GM08714 (cell line): ENCODE data around the gene NCOR2.

Experiments
- H3K4me3 ChIP-seq: fragments of 200-500 bp; sonication (Bioruptor generic); 2 replicates; pipeline ENCODE4 v1.5.1; 2014; ENCODE audit warnings: mild to moderate bottlenecking, low read length, inconsistent platforms
- ZNF274 ChIP-seq: IDR thresholded peaks from 2 replicates; pipeline ENCODE4 v1.6.1; 2012; ENCODE audit warnings: mild to moderate bottlenecking, low read depth, low read length

Gene NCOR2

DNA sequence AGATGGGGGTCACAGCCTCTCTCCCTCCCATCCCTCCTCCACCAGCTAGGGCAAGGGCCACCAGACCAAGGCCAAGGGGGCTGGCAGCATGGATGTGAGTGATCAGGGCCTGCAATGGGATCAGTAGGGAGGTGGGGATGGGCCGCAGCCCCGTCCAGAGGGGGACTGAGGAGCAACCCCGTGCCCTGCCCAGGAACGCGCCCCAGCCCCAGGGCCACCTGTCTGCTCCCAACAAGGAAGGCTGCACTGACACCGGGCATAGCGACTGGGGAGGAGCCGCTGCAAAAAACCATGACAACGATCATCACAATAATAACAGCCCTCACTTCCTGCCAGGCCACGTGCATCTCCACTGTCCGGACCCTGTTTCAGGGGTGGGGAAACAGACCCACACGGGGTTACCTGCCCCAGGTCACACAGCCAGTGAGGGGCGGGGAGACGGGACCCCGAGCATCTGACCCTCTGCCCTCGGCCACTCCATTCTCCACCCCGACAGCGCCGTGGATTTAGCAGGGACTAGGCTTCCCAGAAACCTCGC, 24.3 kb downstream of the NCOR2 start:
- no peak for TF ChIP-seq ZNF274
- no peak overlapping the region; the same call in 1 of the 2 replicates for H3K4me3 ChIP-seq

DNA sequence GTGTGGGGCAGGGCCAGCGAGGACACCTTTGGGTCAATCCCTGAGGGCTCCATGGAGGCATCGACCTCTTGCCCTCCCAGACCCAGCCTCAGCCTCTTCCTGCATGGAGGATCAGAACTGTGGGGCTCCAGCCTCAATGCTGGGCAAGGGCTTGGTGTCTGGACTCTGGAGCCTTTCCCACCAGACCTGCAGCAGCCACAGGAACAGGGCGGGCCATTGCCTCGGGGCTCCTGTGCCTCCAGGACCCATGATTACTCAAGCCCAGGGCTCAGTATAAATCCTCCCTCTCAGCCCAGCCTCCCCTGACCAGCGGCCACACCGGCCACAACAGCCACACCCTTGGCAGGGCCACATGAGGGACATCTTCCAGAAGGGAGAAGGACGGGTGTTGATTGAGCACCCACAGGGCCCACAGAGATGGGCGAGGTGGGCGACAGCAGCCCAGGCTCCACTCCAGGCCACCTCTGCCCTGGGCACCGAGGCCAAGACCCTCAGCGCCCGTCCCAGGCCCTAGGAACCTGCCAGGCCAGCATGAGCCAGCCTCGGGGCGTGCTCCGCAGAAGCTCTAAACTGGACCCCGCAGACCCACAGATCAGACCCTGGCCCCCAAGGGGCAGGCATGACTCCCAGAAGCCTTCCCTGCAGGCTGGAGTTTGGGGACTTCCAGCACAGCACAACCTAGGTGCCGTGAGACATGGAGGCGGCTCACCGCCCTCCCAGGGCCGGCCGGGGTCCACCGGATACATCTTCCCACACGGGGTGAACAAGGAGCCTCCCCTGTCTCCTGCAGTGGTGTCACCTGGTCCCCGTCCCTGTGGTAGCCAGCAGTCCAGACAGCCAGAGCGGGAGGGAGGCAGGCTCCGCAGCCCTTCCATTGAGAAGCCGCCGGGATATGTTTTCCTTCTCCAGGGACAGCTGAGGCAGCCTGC, 25.1 kb downstream of the NCOR2 start:
- H3K4me3 ChIP-seq: no peak overlapping the region
- no peak for TF ChIP-seq ZNF274

- TF ChIP-seq ZNF274: no peak
- no peak overlapping the region for H3K4me3 ChIP-seq
These were observed 26.1 kb downstream of the NCOR2 start for GRCh38 chr12:124541322-124541721.

DNA sequence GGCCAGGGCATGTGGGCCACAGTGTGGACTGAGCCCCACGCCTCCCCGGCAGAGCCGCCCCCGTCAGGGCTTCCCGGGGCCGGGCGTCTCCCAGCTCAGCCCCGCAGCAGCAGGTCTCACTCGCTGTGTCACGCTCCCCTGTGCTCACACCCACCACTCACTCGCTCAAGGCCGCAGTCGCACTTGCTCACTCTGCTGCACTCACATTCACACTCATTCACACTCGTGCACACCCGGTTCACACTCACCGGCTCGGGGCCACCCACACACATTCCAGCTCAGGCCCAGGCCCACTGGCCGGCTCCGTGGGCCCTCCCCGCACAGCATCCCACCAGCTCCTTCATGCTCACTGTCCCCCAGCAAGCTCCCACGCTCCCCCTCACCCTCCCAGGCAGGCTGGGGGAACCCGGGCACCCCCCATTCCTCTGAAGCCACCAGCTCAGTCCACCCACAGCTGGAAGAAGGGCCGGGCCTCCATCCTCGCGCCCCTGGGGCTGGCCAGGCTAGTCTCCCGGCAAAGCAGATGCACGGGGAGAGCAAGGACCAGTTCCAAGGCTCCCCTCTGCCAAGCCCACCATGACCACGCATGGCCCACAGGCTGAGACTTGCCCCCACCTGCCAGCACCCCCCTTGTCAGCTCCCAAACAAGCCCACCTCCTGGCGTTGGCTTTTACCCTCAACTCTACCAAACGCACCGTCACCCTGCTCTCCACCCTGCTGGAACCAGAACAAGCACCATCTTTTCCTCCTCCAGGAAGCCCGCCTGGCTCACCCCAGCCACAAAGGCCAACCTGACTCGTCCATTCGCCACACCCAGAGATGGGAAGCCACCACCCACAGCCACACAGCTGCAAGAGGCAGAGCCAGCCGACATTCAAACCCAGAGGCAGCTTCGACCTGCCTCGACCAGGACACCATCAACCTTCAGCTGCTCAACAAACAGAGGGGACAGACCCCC, 28.0 kb downstream of the NCOR2 start:
- no peak overlapping the region for H3K4me3 ChIP-seq
- TF ChIP-seq ZNF274: no peak

GRCh38 chr12:124538194-124539082, 29.0 kb downstream of the NCOR2 start:
- H3K4me3 ChIP-seq: no peak overlapping the region
- no peak for TF ChIP-seq ZNF274

- no peak for TF ChIP-seq ZNF274
These were observed 29.8 kb downstream of the NCOR2 start for GRCh38 chr12:124537525-124538193.

GRCh38 chr12:124536641-124537040, 30.8 kb downstream of the NCOR2 start:
- no peak for TF ChIP-seq ZNF274
- H3K4me3 ChIP-seq: no peak overlapping the region

More at GRCh38 chr12:124537525-124538193, 29.8 kb downstream of the NCOR2 start:
- no peak overlapping the region for H3K4me3 ChIP-seq

DNA sequence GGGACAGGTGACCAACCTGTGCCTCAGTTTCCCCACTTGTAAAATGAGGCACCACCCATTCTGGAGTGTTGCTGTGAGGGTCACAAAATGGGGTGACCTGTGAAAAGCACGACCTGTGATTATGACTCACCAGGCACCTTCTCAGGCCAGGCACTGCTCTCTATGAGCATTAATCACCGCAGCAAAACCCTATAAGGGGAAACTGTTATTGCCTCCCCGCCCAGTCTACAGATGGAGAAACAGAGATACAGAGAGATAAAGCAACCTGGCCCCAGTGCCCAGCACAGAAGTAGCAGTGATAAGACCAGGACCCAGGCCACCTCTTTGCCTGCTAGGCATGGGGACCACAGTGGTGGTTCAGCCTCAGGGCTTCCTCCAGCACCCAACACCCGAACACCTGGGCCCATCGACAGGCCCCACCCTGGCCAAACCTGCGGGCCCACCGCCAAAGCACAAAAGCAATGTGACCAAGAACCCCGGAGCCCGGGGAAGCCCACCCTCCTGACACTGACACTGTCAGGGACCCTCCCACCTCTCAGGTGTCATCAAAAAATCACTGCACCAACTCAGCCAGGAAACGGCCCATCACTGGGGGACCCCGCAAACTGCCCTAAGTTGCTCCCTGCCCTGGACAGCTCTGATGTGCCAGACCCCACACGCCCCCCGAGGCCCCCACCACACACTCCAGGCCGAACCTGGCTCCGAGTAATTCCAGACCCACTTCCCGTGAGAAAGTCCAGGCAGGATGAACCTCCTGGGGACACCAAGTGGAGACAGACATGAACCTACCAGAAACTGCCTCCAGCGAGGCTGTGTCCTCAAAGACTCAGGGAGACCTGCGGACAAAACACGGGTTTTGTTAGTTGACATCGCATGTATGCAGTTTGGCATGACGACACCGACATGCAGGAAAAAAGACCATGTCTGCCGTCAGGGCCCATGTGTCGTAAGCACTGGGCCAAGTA, 32.4 kb downstream of the NCOR2 start:
- TF ChIP-seq ZNF274: no peak
- H3K4me3 ChIP-seq: no peak overlapping the region

DNA sequence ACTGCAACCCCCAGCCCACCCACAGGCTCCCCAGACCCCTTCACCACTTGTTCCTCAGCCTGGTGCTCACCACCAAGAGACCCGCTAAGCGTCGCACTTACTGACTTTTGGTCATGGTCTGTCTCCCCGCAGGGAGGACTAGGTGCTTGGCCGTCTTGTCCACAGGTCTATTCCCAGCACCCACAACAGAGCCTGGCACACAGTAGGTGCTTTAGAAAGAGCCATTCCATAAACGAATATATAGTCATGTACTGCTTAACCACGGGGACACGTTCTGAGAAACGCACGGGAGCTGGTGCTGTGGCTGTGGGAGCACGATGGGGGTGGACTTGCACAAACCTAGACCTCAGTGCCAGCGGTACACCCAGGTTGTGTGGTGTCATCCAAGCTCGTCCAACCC, 34.0 kb downstream of the NCOR2 start:
- TF ChIP-seq ZNF274: no peak

DNA sequence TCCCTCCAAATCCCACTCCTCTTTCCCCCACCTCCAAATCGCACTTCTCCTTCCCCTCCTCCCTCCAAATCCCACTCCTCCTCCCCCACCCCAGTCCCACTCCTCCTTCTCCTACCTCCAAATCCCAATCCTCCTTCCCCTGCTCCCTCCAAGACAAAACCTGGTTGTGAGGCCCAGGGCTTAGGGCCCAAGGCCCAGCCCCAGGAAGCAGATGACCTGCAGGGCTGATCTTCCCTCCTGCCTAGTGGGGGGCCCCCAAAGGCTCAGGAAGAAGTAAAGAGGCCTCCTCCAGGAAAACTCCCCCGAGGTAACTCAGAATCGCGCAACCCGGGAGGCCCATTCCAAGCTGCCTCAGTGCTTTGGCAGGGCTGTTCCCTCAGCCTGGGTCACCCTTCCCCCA, 34.4 kb downstream of the NCOR2 start:
- TF ChIP-seq ZNF274: no peak

More for the DNA sequence above, 34.0 kb downstream of the NCOR2 start:
- no peak overlapping the region for H3K4me3 ChIP-seq

DNA sequence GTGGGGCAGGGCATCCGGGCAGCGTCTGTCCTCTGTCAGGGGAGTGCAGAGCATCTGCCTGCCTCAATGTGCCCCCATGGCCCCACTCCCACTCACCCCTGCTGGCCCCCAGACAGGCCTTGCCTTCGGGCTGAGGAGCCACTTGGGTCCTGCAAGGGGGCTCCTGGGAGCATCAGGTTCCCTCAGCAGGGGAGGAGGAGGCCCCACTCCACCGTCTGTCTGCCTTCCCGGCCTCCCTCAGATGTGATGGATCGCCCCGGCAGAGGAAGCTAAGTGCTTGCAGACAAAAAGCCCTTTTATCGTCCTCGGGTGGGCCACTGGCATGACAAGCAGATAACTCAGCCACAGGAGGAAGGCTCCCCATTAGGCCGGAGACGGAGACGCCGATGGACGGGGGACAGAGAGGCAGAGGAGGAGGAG, 35.1 kb downstream of the NCOR2 start:
- TF ChIP-seq ZNF274: no peak
- H3K4me3 ChIP-seq: no peak overlapping the region

More for the DNA sequence above, 34.4 kb downstream of the NCOR2 start:
- no peak overlapping the region for H3K4me3 ChIP-seq

GRCh38 chr12:124531906-124532305, 35.5 kb downstream of the NCOR2 start:
- no peak for TF ChIP-seq ZNF274
- H3K4me3 ChIP-seq: no peak overlapping the region
